Activated T-helper 17 cell treated with anti-CD3 and anti-CD28 coated beads, Interleukin-2, amount 50 U/mL, for 72 hours (primary cell): ENCODE measurements around the gene GALNT2. TPM values are rescaled to one million over a fixed set of nuclear protein-coding genes. Genes with fewer than 3 reads are reported as not detected.
A peak's percentile ranks its signal among the peaks of the same experiment; 100 is the strongest.

ENCODE experiments used
- ATAC-seq: fragments of 150-1000 bp; cut with Tn5 transposase; replicated peaks from 2 replicates; pipeline ENCODE4 v1.10.0; 2021; ENCODE audit warnings: mild to moderate bottlenecking, moderate library complexity
- H3K27ac Mint-ChIP-seq: one replicate; pipeline ENCODE4 v1.8.0; 2022; ENCODE audit warnings: mixed read lengths
- H3K27me3 Mint-ChIP-seq: one replicate; pipeline ENCODE4 v1.8.0; 2022; ENCODE audit warnings: mixed read lengths
- H3K36me3 Mint-ChIP-seq: one replicate; pipeline ENCODE4 v1.8.0; 2022; ENCODE audit warnings: low read depth, mild to moderate bottlenecking, mixed read lengths
- H3K4me1 Mint-ChIP-seq: one replicate; pipeline ENCODE4 v1.8.0; 2022; ENCODE audit warnings: mixed read lengths
- H3K4me3 Mint-ChIP-seq: one replicate; pipeline ENCODE4 v1.8.0; 2022; ENCODE audit warnings: mild to moderate bottlenecking, mixed read lengths
- H3K9me3 Mint-ChIP-seq: one replicate; pipeline ENCODE4 v1.8.0; 2022; ENCODE audit warnings: mixed read lengths
- total RNA-seq, 2 donors: library from RNA; stranded (reverse); gene quantifications; one replicate each; pipeline ENCODE4 v1.2.3, GENCODE V29; 2022

The GALNT2 gene
- total RNA-seq, 2 donors from 2014 or later, result 49.7 to 53.6 TPM

GRCh38 chr1:230270559-230271281, 203.7 kb downstream of the GALNT2 start:
- Mint-ChIP-seq H3K27me3 (no peaks in the 10 kb centered on the region), H3K4me3 (peak overlapping the region; percentile 26), H3K4me1 (peaks cover 15% of the 10 kb centered on the region), H3K9me3 (no peaks in the 10 kb centered on the region), H3K36me3 (peaks cover 31% of the 10 kb centered on the region), H3K27ac (peak overlapping the region; percentile 60)
- peak; percentile 90 for ATAC-seq

GRCh38 chr1:230271300-230272035, 204.4 kb downstream of the GALNT2 start:
- Mint-ChIP-seq H3K27me3 (no peaks in the 10 kb centered on the region), H3K4me1 (peaks cover 15% of the 10 kb centered on the region), H3K4me3 (peak overlapping the region; percentile 26), H3K36me3 (peaks cover 31% of the 10 kb centered on the region), H3K9me3 (no peaks in the 10 kb centered on the region), H3K27ac (peak overlapping the region; percentile 60)
- no peak for ATAC-seq

- Mint-ChIP-seq H3K27me3 (no peaks in the 10 kb centered on the region), H3K4me3 (no peak overlapping the region), H3K9me3 (no peaks in the 10 kb centered on the region), H3K36me3 (peaks cover 31% of the 10 kb centered on the region), H3K27ac (peak overlapping the region; percentile 68), H3K4me1 (peaks cover 15% of the 10 kb centered on the region)
- no peak for ATAC-seq
These were observed 205.5 kb downstream of the GALNT2 start for GRCh38 chr1:230272557-230272956.

- peaks cover 34% of the 10 kb centered on the region for H3K36me3 Mint-ChIP-seq
- no peak for ATAC-seq
- no peaks in the 10 kb centered on the region for H3K27me3 Mint-ChIP-seq
- H3K27ac Mint-ChIP-seq, result peak overlapping the region; percentile 68
- H3K4me1 Mint-ChIP-seq, result peaks cover 15% of the 10 kb centered on the region
- no peaks in the 10 kb centered on the region for H3K9me3 Mint-ChIP-seq
- H3K4me3 Mint-ChIP-seq, result no peak overlapping the region
These were observed 206.2 kb downstream of the GALNT2 start for GRCh38 chr1:230273141-230273710.

GRCh38 chr1:230274254-230274653, 207.2 kb downstream of the GALNT2 start:
- peak overlapping the region; percentile 68 for H3K27ac Mint-ChIP-seq
- no peaks in the 10 kb centered on the region for H3K27me3 Mint-ChIP-seq
- no peaks in the 10 kb centered on the region for H3K9me3 Mint-ChIP-seq
- H3K36me3 Mint-ChIP-seq, result peaks cover 44% of the 10 kb centered on the region
- peaks cover 15% of the 10 kb centered on the region for H3K4me1 Mint-ChIP-seq
- no peak for ATAC-seq
- H3K4me3 Mint-ChIP-seq, result no peak overlapping the region

GRCh38 chr1:230276401-230276800, 209.4 kb downstream of the GALNT2 start:
- H3K9me3 Mint-ChIP-seq, result no peaks in the 10 kb centered on the region
- no peaks in the 10 kb centered on the region for H3K27me3 Mint-ChIP-seq
- no peak overlapping the region for H3K4me3 Mint-ChIP-seq
- peaks cover 56% of the 10 kb centered on the region for H3K36me3 Mint-ChIP-seq
- H3K4me1 Mint-ChIP-seq, result peaks cover 10% of the 10 kb centered on the region
- ATAC-seq, result no peak
- no peak overlapping the region for H3K27ac Mint-ChIP-seq

GRCh38 chr1:230277201-230278025, 210.4 kb downstream of the GALNT2 start:
- Mint-ChIP-seq H3K9me3 (no peaks in the 10 kb centered on the region), H3K4me1 (peaks cover 9% of the 10 kb centered on the region), H3K27me3 (no peaks in the 10 kb centered on the region), H3K4me3 (no peak overlapping the region), H3K36me3 (peaks cover 64% of the 10 kb centered on the region), H3K27ac (peak overlapping the region; percentile 54)
- ATAC-seq, result no peak

- no peaks in the 10 kb centered on the region for H3K27me3 Mint-ChIP-seq
- H3K36me3 Mint-ChIP-seq, result peaks cover 66% of the 10 kb centered on the region
- no peak overlapping the region for H3K4me3 Mint-ChIP-seq
- peaks cover 4% of the 10 kb centered on the region for H3K4me1 Mint-ChIP-seq
- no peaks in the 10 kb centered on the region for H3K9me3 Mint-ChIP-seq
- H3K27ac Mint-ChIP-seq, result peak overlapping the region; percentile 65
- ATAC-seq, result no peak
These were observed 211.3 kb downstream of the GALNT2 start for GRCh38 chr1:230278376-230278775.

GRCh38 chr1:230278871-230279582, 212.0 kb downstream of the GALNT2 start:
- no peaks in the 10 kb centered on the region for H3K27me3 Mint-ChIP-seq
- no peak overlapping the region for H3K4me3 Mint-ChIP-seq
- no peaks in the 10 kb centered on the region for H3K9me3 Mint-ChIP-seq
- H3K36me3 Mint-ChIP-seq, result peaks cover 66% of the 10 kb centered on the region
- H3K4me1 Mint-ChIP-seq, result no peaks in the 10 kb centered on the region
- H3K27ac Mint-ChIP-seq, result no peak overlapping the region
- ATAC-seq, result no peak

- H3K4me1 Mint-ChIP-seq, result no peaks in the 10 kb centered on the region
- no peak overlapping the region for H3K27ac Mint-ChIP-seq
These were observed 212.5 kb downstream of the GALNT2 start for GRCh38 chr1:230279583-230279945.

GRCh38 chr1:230280054-230280795, 213.2 kb downstream of the GALNT2 start:
- Mint-ChIP-seq H3K36me3 (peaks cover 59% of the 10 kb centered on the region), H3K4me3 (no peak overlapping the region), H3K27me3 (no peaks in the 10 kb centered on the region), H3K27ac (no peak overlapping the region), H3K9me3 (no peaks in the 10 kb centered on the region), H3K4me1 (no peaks in the 10 kb centered on the region)
- no peak for ATAC-seq

More at GRCh38 chr1:230279583-230279945, 212.5 kb downstream of the GALNT2 start:
- Mint-ChIP-seq H3K36me3 (peaks cover 62% of the 10 kb centered on the region), H3K9me3 (no peaks in the 10 kb centered on the region), H3K27me3 (no peaks in the 10 kb centered on the region), H3K4me3 (no peak overlapping the region)
- no peak for ATAC-seq

- Mint-ChIP-seq H3K4me1 (no peaks in the 10 kb centered on the region), H3K36me3 (peaks cover 59% of the 10 kb centered on the region), H3K27ac (peak overlapping the region; percentile 86), H3K9me3 (no peaks in the 10 kb centered on the region), H3K27me3 (no peaks in the 10 kb centered on the region), H3K4me3 (no peak overlapping the region)
- ATAC-seq, result no peak
These were observed 213.9 kb downstream of the GALNT2 start for GRCh38 chr1:230280906-230281413.

GRCh38 chr1:230281556-230281955, 214.5 kb downstream of the GALNT2 start:
- H3K36me3 Mint-ChIP-seq, result peaks cover 54% of the 10 kb centered on the region
- H3K9me3 Mint-ChIP-seq, result no peaks in the 10 kb centered on the region
- H3K27ac Mint-ChIP-seq, result peak overlapping the region; percentile 86
- no peaks in the 10 kb centered on the region for H3K4me1 Mint-ChIP-seq
- no peak overlapping the region for H3K4me3 Mint-ChIP-seq
- no peak for ATAC-seq
- no peaks in the 10 kb centered on the region for H3K27me3 Mint-ChIP-seq
